ENCODE data around the gene TPP1. TPM values are rescaled to one million over a fixed set of nuclear protein-coding genes. Genes with fewer than 3 reads are reported as not detected.
A peak's percentile ranks its signal among the peaks of the same experiment; 100 is the strongest.

Gene TPP1
- total and polyA plus RNA-seq, 2 of the 13 experiments (the other 11 are each of a cell fraction or from before 2014, with no cell fraction given): 13.9 to 74.6 TPM

- TF ChIP-seq NFIC (IDR thresholded peaks at IDR 0.05; ENCODE audit: low read length) (0 out of 2 replicates have a peak, but pooled peaks have one; percentile 1), NR2C2 (CRISPR knock-in tag; IDR thresholded peaks at IDR 0.05; ENCODE audit: borderline replicate concordance) (peak; percentile 27; the same call in 1 of the 2 replicates), PAXIP1 (CRISPR knock-in tag; conservative IDR thresholded peaks at IDR 0.05) (peak; percentile 71), ZSCAN9 (CRISPR knock-in tag; IDR thresholded peaks at IDR 0.05; ENCODE audit: borderline replicate concordance) (no peak), MAFG (CRISPR knock-in tag; IDR thresholded peaks at IDR 0.05) (no peak), ZC3H4 (CRISPR knock-in tag; IDR thresholded peaks at IDR 0.05; ENCODE audit: borderline replicate concordance) (no peak), HOMEZ (CRISPR knock-in tag; IDR thresholded peaks at IDR 0.05; ENCODE audit: low read depth) (no peak), NFKB2 (CRISPR knock-in tag; IDR thresholded peaks at IDR 0.05; ENCODE audit: borderline replicate concordance) (no peak), KDM1A (CRISPR knock-in tag; IDR thresholded peaks at IDR 0.05) (no peak), RFX3 (CRISPR knock-in tag; IDR thresholded peaks at IDR 0.05) (no peak), MIXL1 (CRISPR knock-in tag; IDR thresholded peaks at IDR 0.05) (no peak), ZNF33A (CRISPR knock-in tag; IDR thresholded peaks at IDR 0.05; ENCODE audit: borderline replicate concordance) (no peak), SAP130 (CRISPR knock-in tag; IDR thresholded peaks at IDR 0.05; ENCODE audit: low read depth) (peak; percentile 46), ZNF83 (CRISPR knock-in tag; IDR thresholded peaks at IDR 0.05; ENCODE audit: borderline replicate concordance) (no peak), ZNF850 (CRISPR knock-in tag; conservative IDR thresholded peaks at IDR 0.05) (no peak), CSRNP2 (CRISPR knock-in tag; conservative IDR thresholded peaks at IDR 0.05; ENCODE audit: low read depth) (no peak)
- TF ChIP-seq, protein P1, sequence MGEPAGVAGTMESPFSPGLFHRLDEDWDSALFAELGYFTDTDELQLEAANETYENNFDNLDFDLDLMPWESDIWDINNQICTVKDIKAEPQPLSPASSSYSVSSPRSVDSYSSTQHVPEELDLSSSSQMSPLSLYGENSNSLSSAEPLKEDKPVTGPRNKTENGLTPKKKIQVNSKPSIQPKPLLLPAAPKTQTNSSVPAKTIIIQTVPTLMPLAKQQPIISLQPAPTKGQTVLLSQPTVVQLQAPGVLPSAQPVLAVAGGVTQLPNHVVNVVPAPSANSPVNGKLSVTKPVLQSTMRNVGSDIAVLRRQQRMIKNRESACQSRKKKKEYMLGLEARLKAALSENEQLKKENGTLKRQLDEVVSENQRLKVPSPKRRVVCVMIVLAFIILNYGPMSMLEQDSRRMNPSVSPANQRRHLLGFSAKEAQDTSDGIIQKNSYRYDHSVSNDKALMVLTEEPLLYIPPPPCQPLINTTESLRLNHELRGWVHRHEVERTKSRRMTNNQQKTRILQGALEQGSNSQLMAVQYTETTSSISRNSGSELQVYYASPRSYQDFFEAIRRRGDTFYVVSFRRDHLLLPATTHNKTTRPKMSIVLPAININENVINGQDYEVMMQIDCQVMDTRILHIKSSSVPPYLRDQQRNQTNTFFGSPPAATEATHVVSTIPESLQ (CRISPR knock-in tag; conservative IDR thresholded peaks at IDR 0.05): no peak
- TF ChIP-seq, protein P2, sequence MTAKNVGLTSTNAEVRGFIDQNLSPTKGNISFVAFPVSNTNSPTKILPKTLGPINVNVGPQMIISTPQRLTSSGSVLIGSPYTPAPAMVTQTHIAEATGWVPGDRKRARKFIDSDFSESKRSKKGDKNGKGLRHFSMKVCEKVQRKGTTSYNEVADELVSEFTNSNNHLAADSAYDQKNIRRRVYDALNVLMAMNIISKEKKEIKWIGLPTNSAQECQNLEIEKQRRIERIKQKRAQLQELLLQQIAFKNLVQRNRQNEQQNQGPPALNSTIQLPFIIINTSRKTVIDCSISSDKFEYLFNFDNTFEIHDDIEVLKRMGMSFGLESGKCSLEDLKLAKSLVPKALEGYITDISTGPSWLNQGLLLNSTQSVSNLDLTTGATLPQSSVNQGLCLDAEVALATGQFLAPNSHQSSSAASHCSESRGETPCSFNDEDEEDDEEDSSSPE (CRISPR knock-in tag; IDR thresholded peaks at IDR 0.05): no peak
These were observed 16.1 kb upstream of the TPP1 start (continued) for GRCh38 chr11:6635082-6635932.

Measured in HepG2 (cell line).